Measurements from ENCODE around the gene GRIK2. TPM values are rescaled to one million over a fixed set of nuclear protein-coding genes. Genes with fewer than 3 reads are reported as not detected.

GRIK2 gene
- total and polyA plus RNA-seq, 9 donors: 0.12 to 4.1 (median 0.89) TPM; not detected in 1

GRCh38 chr6:101531538-101531937, 138.0 kb downstream of the GRIK2 start:
- TF ChIP-seq POLR2A (IDR thresholded peaks at IDR 0.05): no peak
- no peak for TF ChIP-seq EP300 (IDR thresholded peaks at IDR 0.05)
- TF ChIP-seq, protein P1, sequence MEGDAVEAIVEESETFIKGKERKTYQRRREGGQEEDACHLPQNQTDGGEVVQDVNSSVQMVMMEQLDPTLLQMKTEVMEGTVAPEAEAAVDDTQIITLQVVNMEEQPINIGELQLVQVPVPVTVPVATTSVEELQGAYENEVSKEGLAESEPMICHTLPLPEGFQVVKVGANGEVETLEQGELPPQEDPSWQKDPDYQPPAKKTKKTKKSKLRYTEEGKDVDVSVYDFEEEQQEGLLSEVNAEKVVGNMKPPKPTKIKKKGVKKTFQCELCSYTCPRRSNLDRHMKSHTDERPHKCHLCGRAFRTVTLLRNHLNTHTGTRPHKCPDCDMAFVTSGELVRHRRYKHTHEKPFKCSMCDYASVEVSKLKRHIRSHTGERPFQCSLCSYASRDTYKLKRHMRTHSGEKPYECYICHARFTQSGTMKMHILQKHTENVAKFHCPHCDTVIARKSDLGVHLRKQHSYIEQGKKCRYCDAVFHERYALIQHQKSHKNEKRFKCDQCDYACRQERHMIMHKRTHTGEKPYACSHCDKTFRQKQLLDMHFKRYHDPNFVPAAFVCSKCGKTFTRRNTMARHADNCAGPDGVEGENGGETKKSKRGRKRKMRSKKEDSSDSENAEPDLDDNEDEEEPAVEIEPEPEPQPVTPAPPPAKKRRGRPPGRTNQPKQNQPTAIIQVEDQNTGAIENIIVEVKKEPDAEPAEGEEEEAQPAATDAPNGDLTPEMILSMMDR (IDR thresholded peaks at IDR 0.05): no peak
- DNase-seq: no peak
- H3K27ac ChIP-seq: no peak overlapping the region
- H3K4me1 ChIP-seq (ENCODE audit: insufficient read depth): no peaks in the 10 kb centered on the region
- no peaks in the 10 kb centered on the region for H3K36me3 ChIP-seq
- WGBS, 3 donors: 67 to 74% (median 70%) methylated on average over 2 of the region's 2 CpGs
- H3K4me3 ChIP-seq: no peak overlapping the region
- no peaks in the 10 kb centered on the region for H3K27me3 ChIP-seq
- no peaks in the 10 kb centered on the region for H3K9me3 ChIP-seq
- intact Hi-C loops (cut with DNase I): no loop called here

DNA sequence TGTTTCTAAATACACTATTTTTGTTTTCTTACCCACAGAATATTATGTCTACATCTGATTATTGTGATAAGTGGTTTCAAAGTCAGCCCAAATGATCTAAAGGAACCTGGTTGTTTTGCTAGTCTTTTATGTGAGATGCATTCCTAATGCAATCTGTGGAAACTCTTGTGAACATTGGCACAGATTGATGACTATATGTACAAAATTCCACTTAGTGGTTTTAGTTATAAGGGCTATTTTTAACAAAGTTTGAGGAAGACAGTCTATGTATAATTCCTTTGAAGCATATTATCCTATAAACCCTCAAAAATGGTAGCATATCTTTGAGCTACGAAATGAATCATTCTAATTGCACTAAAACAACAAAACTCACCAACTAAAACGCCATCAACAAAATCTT, 140.9 kb downstream of the GRIK2 start:
- intact Hi-C loops (cut with DNase I): no loop called here
- Histone ChIP-seq H3K4me3 (no peak overlapping the region), H3K27me3 (no peaks in the 10 kb centered on the region), H3K4me1 (ENCODE audit: insufficient read depth) (no peaks in the 10 kb centered on the region), H3K27ac (no peak overlapping the region), H3K36me3 (no peaks in the 10 kb centered on the region), H3K9me3 (no peaks in the 10 kb centered on the region)
- WGBS, 3 donors: 23 to 55% (median 25%) methylated on average over 2 of the region's 2 CpGs
- TF ChIP-seq, protein P1 (IDR thresholded peaks at IDR 0.05): no peak
- no peak for TF ChIP-seq POLR2A (IDR thresholded peaks at IDR 0.05)
- no peak for TF ChIP-seq EP300 (IDR thresholded peaks at IDR 0.05)
- no peak for DNase-seq

- WGBS, 3 donors: 25 to 58% (median 40%) methylated on average over 3 of the region's 3 CpGs
- TF ChIP-seq POLR2A (IDR thresholded peaks at IDR 0.05) (no peak), EP300 (IDR thresholded peaks at IDR 0.05) (no peak)
- TF ChIP-seq, protein P1 (IDR thresholded peaks at IDR 0.05): no peak
- Histone ChIP-seq H3K36me3 (no peaks in the 10 kb centered on the region), H3K27me3 (no peaks in the 10 kb centered on the region), H3K4me1 (ENCODE audit: insufficient read depth) (no peaks in the 10 kb centered on the region), H3K27ac (no peak overlapping the region), H3K4me3 (no peak overlapping the region), H3K9me3 (no peaks in the 10 kb centered on the region)
- intact Hi-C loops (cut with DNase I): no loop called here
- DNase-seq: no peak
Measured at GRCh38 chr6:101534821-101535220, 141.3 kb downstream of the GRIK2 start.

- Histone ChIP-seq H3K27me3 (no peaks in the 10 kb centered on the region), H3K4me1 (ENCODE audit: insufficient read depth) (no peaks in the 10 kb centered on the region), H3K36me3 (no peaks in the 10 kb centered on the region), H3K27ac (no peak overlapping the region), H3K9me3 (no peaks in the 10 kb centered on the region), H3K4me3 (no peak overlapping the region)
- intact Hi-C loops (cut with DNase I): no loop called here
- WGBS, 3 donors: 90 to 93% (median 92%) methylated on average over 2 of the region's 2 CpGs
- DNase-seq: no peak
- TF ChIP-seq POLR2A (IDR thresholded peaks at IDR 0.05) (no peak), EP300 (IDR thresholded peaks at IDR 0.05) (no peak)
- TF ChIP-seq, protein P1 (IDR thresholded peaks at IDR 0.05): no peak
Measured at GRCh38 chr6:101537753-101538316, 144.3 kb downstream of the GRIK2 start.

All from ovary (tissue), 9 donors.